ENCODE data around the gene WIPF3. TPM values are rescaled to one million over a fixed set of nuclear protein-coding genes. Genes with fewer than 3 reads are reported as not detected.

Gene WIPF3
- total and polyA plus RNA-seq, 5 donors from 2014 or later: not detected

- Histone ChIP-seq H3K27ac (ENCODE audit: insufficient read depth, low read length, poor library complexity, severe bottlenecking) (no peak overlapping the region), H3K9me3 (ENCODE audit: control insufficient read depth in 2 of 2, low read length in 2 of 2) (no peaks in the 10 kb centered on the region), H3K4me1 (ENCODE audit: control insufficient read depth, insufficient read depth, low read length, poor library complexity, severe bottlenecking) (no peaks in the 10 kb centered on the region), H3K4me3 (ENCODE audit: low read depth, low read length) (no peak overlapping the region), H3K27me3 (ENCODE audit: control insufficient read depth, insufficient read depth, low read length) (peaks cover 23% of the 10 kb centered on the region), H3K36me3 (ENCODE audit: control insufficient read depth, insufficient read depth, low read length) (no peaks in the 10 kb centered on the region)
- Mint-ChIP-seq H3K36me3 (no peaks in the 10 kb centered on the region), H3K27ac (no peak overlapping the region), H3K4me1 (peaks cover 0 to 7% (median 0%) of the 10 kb centered on the region in 4 donors), H3K4me3 (no peak overlapping the region), H3K9me3 (peaks cover 0 to 5% (median 0%) of the 10 kb centered on the region in 7 donors), H3K27me3 (peaks cover 42% of the 10 kb centered on the region)
- ATAC-seq (ENCODE audit: low read depth in 2 of 2) (no peak), DNase-seq (no peak)
These were observed 4.4 kb upstream of the WIPF3 start for GRCh38 chr7:29801929-29802328.

DNA sequence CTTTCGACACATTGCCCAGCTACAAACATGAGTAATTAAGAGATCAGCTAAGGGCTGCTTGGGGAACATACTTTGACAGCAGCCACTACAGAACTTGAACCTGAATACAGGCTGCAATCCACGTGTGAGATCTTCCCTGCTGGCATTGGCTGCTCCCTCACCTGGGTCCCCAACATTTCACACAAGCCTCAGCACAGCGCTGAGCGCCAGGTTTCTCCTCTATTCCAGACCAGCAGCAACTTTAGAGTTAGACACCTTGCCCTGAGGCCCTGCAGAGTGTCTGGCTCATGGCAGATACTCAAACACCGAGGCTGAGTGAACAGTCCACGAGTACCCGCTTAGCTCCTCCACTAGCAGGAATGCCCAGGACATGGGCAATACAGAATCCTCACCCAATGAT, 1.3 kb upstream of the WIPF3 start:
- H3K27ac Mint-ChIP-seq: no peak overlapping the region
- peaks cover 0 to 7% (median 0%) of the 10 kb centered on the region in 7 donors for H3K9me3 Mint-ChIP-seq
- H3K4me3 Mint-ChIP-seq: no peak overlapping the region
- H3K27me3 ChIP-seq (ENCODE audit: control insufficient read depth, insufficient read depth, low read length): peaks cover 42% of the 10 kb centered on the region
- H3K36me3 Mint-ChIP-seq: no peaks in the 10 kb centered on the region
- no peaks in the 10 kb centered on the region for H3K9me3 ChIP-seq (ENCODE audit: control insufficient read depth in 2 of 2, low read length in 2 of 2)
- H3K4me1 Mint-ChIP-seq: peaks cover 0 to 7% (median 0%) of the 10 kb centered on the region in 4 donors
- ATAC-seq (ENCODE audit: low read depth in 2 of 2) (no peak), DNase-seq (no peak)
- H3K36me3 ChIP-seq (ENCODE audit: control insufficient read depth, insufficient read depth, low read length): no peaks in the 10 kb centered on the region
- peaks cover 60% of the 10 kb centered on the region for H3K27me3 Mint-ChIP-seq
- no peaks in the 10 kb centered on the region for H3K4me1 ChIP-seq (ENCODE audit: control insufficient read depth, insufficient read depth, low read length, poor library complexity, severe bottlenecking)
- H3K4me3 ChIP-seq (ENCODE audit: low read depth, low read length): no peak overlapping the region
- H3K27ac ChIP-seq (ENCODE audit: insufficient read depth, low read length, poor library complexity, severe bottlenecking): no peak overlapping the region

DNA sequence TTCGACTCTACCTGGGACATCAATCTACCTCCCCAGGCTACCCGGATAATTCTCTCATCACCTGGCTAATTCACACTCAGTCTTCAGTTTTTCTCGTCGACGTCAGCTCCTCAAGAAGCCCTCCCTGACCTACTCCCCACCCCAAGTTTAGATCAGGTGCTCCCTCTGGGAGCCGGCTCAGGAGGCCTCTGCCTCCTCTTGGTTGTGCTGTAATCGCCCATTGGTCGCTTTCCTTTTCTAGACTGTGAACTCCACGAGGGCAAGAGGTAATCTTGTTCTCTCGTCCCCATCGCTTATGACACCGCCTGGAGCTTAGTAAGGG, 461 bp upstream of the WIPF3 start:
- peaks cover 0 to 7% (median 0%) of the 10 kb centered on the region in 4 donors for H3K4me1 Mint-ChIP-seq

DNA sequence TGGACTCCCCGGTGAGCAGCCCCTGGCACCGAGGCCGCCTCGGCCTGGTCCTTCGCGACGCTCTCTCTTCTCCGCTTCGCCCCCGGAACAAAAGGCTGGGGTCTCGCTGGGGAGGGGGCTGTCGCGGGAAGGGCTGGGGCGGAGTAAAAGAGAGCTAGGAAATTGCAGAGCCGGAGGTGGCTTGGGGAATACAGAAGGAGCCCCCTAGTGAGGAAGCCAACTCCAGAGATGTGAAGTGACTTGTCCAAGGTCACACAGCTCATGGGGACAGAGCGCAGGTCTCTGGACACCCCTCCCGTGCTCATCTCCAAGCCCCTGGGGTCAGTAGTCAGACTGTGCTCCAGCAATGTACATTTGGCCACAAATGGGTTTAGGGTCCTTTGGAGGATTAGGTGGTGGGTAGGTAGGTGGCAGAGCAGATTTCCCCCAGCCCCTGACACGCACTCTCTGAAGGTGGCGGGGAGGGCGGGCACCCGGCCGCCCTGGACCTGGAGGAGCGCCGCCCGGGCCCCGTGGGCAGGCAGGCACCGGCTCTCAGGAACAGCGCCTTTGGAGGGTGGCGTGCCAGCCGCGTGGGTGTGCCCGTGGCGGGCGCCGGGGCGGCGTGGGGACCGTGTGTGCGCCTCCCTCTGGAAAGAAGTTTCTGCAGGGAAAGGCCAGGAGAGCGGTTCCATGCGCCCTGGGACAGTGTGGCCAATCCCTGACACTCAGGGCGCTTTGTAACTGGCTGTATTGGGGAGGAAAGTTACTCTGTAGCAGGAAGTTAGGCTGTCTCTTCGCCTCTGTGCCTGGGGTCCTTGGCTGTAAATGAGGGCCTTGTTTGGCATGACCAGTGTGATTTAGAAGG, 910 bp downstream of the WIPF3 start:
- Histone ChIP-seq H3K36me3 (ENCODE audit: control insufficient read depth, insufficient read depth, low read length) (no peaks in the 10 kb centered on the region), H3K27ac (ENCODE audit: insufficient read depth, low read length, poor library complexity, severe bottlenecking) (no peak overlapping the region), H3K27me3 (ENCODE audit: control insufficient read depth, insufficient read depth, low read length) (peaks cover 42% of the 10 kb centered on the region), H3K9me3 (ENCODE audit: control insufficient read depth in 2 of 2, low read length in 2 of 2) (no peaks in the 10 kb centered on the region), H3K4me1 (ENCODE audit: control insufficient read depth, insufficient read depth, low read length, poor library complexity, severe bottlenecking) (no peaks in the 10 kb centered on the region), H3K4me3 (ENCODE audit: low read depth, low read length) (no peak overlapping the region)
- Mint-ChIP-seq H3K27me3 (peaks cover 69% of the 10 kb centered on the region), H3K4me3 (peak overlapping the region in 1 of 4 donors; percentile 11), H3K36me3 (no peaks in the 10 kb centered on the region), H3K27ac (no peak overlapping the region), H3K4me1 (peaks cover 0 to 7% (median 0%) of the 10 kb centered on the region in 4 donors), H3K9me3 (peaks cover 0 to 7% (median 0%) of the 10 kb centered on the region in 7 donors)
- ATAC-seq (ENCODE audit: low read depth in 2 of 2) (no peak), DNase-seq (no peak)

More for the DNA sequence above, 461 bp upstream of the WIPF3 start:
- H3K27me3 ChIP-seq (ENCODE audit: control insufficient read depth, insufficient read depth, low read length): peaks cover 43% of the 10 kb centered on the region
- DNase-seq (no peak), ATAC-seq (ENCODE audit: low read depth in 2 of 2) (no peak)
- Mint-ChIP-seq H3K27me3 (peaks cover 64% of the 10 kb centered on the region), H3K36me3 (no peaks in the 10 kb centered on the region), H3K4me3 (no peak overlapping the region), H3K9me3 (peaks cover 0 to 7% (median 0%) of the 10 kb centered on the region in 7 donors), H3K27ac (no peak overlapping the region)
- no peak overlapping the region for H3K4me3 ChIP-seq (ENCODE audit: low read depth, low read length)
- H3K27ac ChIP-seq (ENCODE audit: insufficient read depth, low read length, poor library complexity, severe bottlenecking): no peak overlapping the region
- H3K4me1 ChIP-seq (ENCODE audit: control insufficient read depth, insufficient read depth, low read length, poor library complexity, severe bottlenecking): no peaks in the 10 kb centered on the region
- no peaks in the 10 kb centered on the region for H3K9me3 ChIP-seq (ENCODE audit: control insufficient read depth in 2 of 2, low read length in 2 of 2)
- no peaks in the 10 kb centered on the region for H3K36me3 ChIP-seq (ENCODE audit: control insufficient read depth, insufficient read depth, low read length)

DNA sequence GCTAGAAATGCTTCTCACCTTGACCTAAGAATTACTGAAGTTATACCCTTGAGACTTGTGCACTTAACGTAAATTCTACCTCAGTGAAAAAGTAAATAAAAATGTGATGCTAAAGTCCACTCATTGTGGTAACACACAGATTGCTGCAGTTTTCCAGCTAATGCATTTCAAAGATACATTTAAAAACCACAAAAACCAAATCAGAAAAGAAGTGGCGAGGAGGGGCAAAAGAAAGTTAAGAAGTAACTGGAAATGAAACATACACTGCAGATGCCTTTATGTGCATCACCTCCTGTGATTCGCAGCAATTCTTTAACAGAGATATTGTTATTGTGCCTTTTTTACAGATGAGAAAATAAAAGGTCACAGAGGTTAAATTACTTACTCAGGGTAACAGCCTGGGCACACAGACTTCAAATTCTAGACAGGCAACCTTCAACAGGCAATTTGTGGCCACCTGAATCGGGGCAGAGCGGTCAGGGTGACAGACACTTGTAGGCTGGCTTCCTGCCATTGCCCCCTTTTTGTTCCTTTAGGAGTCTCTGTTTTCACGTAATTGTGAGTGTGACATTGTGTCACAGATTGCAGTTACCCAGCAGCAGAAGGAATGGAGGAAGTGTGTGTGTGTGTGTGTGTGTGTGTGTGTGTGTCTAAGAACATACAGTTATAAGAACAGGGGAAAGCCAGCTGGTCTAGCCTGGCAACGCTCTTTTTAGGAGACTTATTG, 1.9 kb downstream of the WIPF3 start:
- peaks cover 0 to 7% (median 0%) of the 10 kb centered on the region in 7 donors for H3K9me3 Mint-ChIP-seq
- no peak overlapping the region for H3K4me3 Mint-ChIP-seq
- H3K27me3 ChIP-seq (ENCODE audit: control insufficient read depth, insufficient read depth, low read length): peaks cover 36% of the 10 kb centered on the region
- H3K36me3 ChIP-seq (ENCODE audit: control insufficient read depth, insufficient read depth, low read length): no peaks in the 10 kb centered on the region
- H3K27ac ChIP-seq (ENCODE audit: insufficient read depth, low read length, poor library complexity, severe bottlenecking): no peak overlapping the region
- H3K4me1 ChIP-seq (ENCODE audit: control insufficient read depth, insufficient read depth, low read length, poor library complexity, severe bottlenecking): no peaks in the 10 kb centered on the region
- no peak overlapping the region for H3K27ac Mint-ChIP-seq
- no peaks in the 10 kb centered on the region for H3K9me3 ChIP-seq (ENCODE audit: control insufficient read depth in 2 of 2, low read length in 2 of 2)
- no peaks in the 10 kb centered on the region for H3K36me3 Mint-ChIP-seq
- ATAC-seq (ENCODE audit: low read depth in 2 of 2) (no peak), DNase-seq (no peak)
- H3K4me1 Mint-ChIP-seq: peaks cover 0 to 7% (median 0%) of the 10 kb centered on the region in 4 donors
- peaks cover 64% of the 10 kb centered on the region for H3K27me3 Mint-ChIP-seq
- H3K4me3 ChIP-seq (ENCODE audit: low read depth, low read length): no peak overlapping the region

GRCh38 chr7:29809533-29810155, 3.3 kb downstream of the WIPF3 start:
- Histone ChIP-seq H3K9me3 (ENCODE audit: control insufficient read depth in 2 of 2, low read length in 2 of 2) (no peaks in the 10 kb centered on the region), H3K4me3 (ENCODE audit: low read depth, low read length) (no peak overlapping the region), H3K27ac (ENCODE audit: insufficient read depth, low read length, poor library complexity, severe bottlenecking) (no peak overlapping the region), H3K27me3 (ENCODE audit: control insufficient read depth, insufficient read depth, low read length) (peaks cover 32% of the 10 kb centered on the region), H3K36me3 (ENCODE audit: control insufficient read depth, insufficient read depth, low read length) (no peaks in the 10 kb centered on the region), H3K4me1 (ENCODE audit: control insufficient read depth, insufficient read depth, low read length, poor library complexity, severe bottlenecking) (no peaks in the 10 kb centered on the region)
- no peak for DNase-seq
- H3K4me1 Mint-ChIP-seq: peaks cover 0 to 7% (median 0%) of the 10 kb centered on the region in 4 donors
- peaks cover 56% of the 10 kb centered on the region for H3K27me3 Mint-ChIP-seq
- H3K36me3 Mint-ChIP-seq: no peaks in the 10 kb centered on the region
- H3K27ac Mint-ChIP-seq: no peak overlapping the region
- peaks cover 0 to 5% (median 0%) of the 10 kb centered on the region in 7 donors for H3K9me3 Mint-ChIP-seq
- no peak for ATAC-seq (ENCODE audit: low read depth in 2 of 2)
- H3K4me3 Mint-ChIP-seq: no peak overlapping the region

- peaks cover 27% of the 10 kb centered on the region for H3K27me3 ChIP-seq (ENCODE audit: control insufficient read depth, insufficient read depth, low read length)
- no peak for DNase-seq
- H3K4me3 Mint-ChIP-seq: no peak overlapping the region
- ATAC-seq (ENCODE audit: low read depth in 2 of 2): no peak
- H3K27ac ChIP-seq (ENCODE audit: insufficient read depth, low read length, poor library complexity, severe bottlenecking): no peak overlapping the region
- H3K9me3 ChIP-seq (ENCODE audit: control insufficient read depth in 2 of 2, low read length in 2 of 2): no peaks in the 10 kb centered on the region
- peaks cover 0 to 3% (median 0%) of the 10 kb centered on the region in 7 donors for H3K9me3 Mint-ChIP-seq
- no peaks in the 10 kb centered on the region for H3K4me1 ChIP-seq (ENCODE audit: control insufficient read depth, insufficient read depth, low read length, poor library complexity, severe bottlenecking)
- peaks cover 0 to 7% (median 0%) of the 10 kb centered on the region in 4 donors for H3K4me1 Mint-ChIP-seq
- no peaks in the 10 kb centered on the region for H3K36me3 Mint-ChIP-seq
- peaks cover 50% of the 10 kb centered on the region for H3K27me3 Mint-ChIP-seq
- no peak overlapping the region for H3K4me3 ChIP-seq (ENCODE audit: low read depth, low read length)
- no peaks in the 10 kb centered on the region for H3K36me3 ChIP-seq (ENCODE audit: control insufficient read depth, insufficient read depth, low read length)
- no peak overlapping the region for H3K27ac Mint-ChIP-seq
These were observed 4.0 kb downstream of the WIPF3 start for GRCh38 chr7:29810297-29810696.

All from CD4-positive, CD25-positive, alpha-beta regulatory T cell (primary cell).